ENCODE measurements around the gene PLEKHM3.

- TF ChIP-seq CTCF (IDR thresholded peaks at IDR 0.05 in 4 of 5, conservative IDR thresholded peaks at IDR 0.05 in 1 of 5) (no peak), POLR2A (IDR thresholded peaks at IDR 0.05) (no peak)
Measured at GRCh38 chr2:208012449-208012848, 12.9 kb downstream of the PLEKHM3 start.

Measured in gastrocnemius medialis (tissue), 4 donors.